ENCODE results near the gene DUSP5.

The DUSP5 gene

DNA sequence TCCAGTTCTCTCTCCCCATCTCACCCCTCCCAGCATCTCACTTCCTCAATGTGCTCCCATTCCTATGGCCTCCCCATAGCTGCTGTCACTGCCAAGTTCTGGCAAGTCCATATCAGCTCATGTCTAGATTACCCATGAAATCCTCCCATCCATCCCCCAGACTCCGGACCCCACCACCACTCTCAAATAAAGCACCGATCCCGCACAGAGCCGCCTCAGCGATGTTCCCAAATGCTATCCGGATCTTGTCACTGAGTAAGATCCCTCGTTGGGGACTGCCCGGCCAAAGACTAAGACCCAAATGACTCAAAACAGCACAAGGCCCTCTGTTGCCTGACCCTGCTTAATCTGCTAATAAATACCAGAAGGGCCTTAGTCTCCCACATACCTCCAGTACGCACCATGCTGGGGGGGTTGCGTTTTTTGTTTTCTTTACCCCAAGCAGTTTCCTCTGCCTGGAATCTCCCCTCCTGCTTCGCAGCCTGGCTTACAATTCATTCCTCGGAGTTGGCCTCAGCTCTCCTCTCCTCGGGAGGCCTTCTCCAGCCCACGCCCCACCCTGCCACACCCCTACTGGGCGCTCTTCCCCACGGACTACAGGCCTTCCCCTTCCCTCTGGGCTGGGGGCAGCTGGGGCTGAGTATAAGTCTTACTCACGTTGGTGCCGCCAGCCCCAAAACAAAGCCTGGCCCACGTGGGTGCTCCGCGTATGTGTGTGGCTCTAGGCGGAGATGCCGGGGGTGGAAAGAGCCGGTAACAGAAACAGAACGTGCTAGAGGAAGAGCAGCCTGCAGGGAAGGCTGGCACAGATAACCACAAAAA, 1.8 kb upstream of the DUSP5 start:
- DNase-seq (ENCODE audit: low read depth) = peak; percentile 90
- TF ChIP-seq CTCF (IDR thresholded peaks at IDR 0.05; ENCODE audit: control insufficient read depth, insufficient read depth, low read depth, low read length, missing control alignments) = peak; percentile 5
- peak overlapping the region; percentile 72 for H3K4me3 ChIP-seq (ENCODE audit: control insufficient read depth, low read depth, low read length)

- H3K4me3 ChIP-seq (ENCODE audit: control insufficient read depth, low read depth, low read length) = peak overlapping the region; percentile 72
- no peak for TF ChIP-seq CTCF (IDR thresholded peaks at IDR 0.05; ENCODE audit: control insufficient read depth, insufficient read depth, low read depth, low read length, missing control alignments)
- DNase-seq (ENCODE audit: low read depth) = no peak
Observed at GRCh38 chr10:110496553-110497437, 912 bp upstream of the DUSP5 start.

DNA sequence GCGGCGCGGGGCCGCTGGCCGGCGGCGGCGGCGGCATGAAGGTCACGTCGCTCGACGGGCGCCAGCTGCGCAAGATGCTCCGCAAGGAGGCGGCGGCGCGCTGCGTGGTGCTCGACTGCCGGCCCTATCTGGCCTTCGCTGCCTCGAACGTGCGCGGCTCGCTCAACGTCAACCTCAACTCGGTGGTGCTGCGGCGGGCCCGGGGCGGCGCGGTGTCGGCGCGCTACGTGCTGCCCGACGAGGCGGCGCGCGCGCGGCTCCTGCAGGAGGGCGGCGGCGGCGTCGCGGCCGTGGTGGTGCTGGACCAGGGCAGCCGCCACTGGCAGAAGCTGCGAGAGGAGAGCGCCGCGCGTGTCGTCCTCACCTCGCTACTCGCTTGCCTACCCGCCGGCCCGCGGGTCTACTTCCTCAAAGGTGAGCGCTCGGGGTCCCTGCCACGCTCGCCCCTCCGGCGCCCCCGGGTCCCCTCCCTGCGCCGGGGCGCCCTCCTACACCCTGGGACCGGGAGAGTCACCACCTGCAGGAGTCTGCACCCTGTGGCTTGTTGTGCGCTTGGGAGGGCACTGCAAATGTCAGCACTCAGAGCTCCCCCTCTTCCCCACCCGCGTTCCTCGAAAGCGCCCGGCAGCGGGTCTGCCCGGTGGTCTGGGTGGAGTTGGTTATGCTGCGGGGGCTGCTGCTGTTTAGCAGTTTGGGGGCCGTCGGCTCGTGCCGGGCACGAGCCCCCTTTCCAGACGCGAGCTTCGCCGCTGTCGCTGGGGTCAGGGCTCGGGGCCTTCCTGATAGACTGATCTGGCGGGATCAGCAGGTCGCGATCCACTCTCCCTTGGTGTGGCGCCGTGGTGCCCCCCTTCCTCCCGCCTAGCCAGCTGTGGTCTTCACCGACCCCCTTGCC, 627 bp downstream of the DUSP5 start:
- no peak for TF ChIP-seq CTCF (IDR thresholded peaks at IDR 0.05; ENCODE audit: control insufficient read depth, insufficient read depth, low read depth, low read length, missing control alignments)
- H3K4me3 ChIP-seq (ENCODE audit: control insufficient read depth, low read depth, low read length) = peak overlapping the region; percentile 92
- DNase-seq (ENCODE audit: low read depth) = no peak

DNA sequence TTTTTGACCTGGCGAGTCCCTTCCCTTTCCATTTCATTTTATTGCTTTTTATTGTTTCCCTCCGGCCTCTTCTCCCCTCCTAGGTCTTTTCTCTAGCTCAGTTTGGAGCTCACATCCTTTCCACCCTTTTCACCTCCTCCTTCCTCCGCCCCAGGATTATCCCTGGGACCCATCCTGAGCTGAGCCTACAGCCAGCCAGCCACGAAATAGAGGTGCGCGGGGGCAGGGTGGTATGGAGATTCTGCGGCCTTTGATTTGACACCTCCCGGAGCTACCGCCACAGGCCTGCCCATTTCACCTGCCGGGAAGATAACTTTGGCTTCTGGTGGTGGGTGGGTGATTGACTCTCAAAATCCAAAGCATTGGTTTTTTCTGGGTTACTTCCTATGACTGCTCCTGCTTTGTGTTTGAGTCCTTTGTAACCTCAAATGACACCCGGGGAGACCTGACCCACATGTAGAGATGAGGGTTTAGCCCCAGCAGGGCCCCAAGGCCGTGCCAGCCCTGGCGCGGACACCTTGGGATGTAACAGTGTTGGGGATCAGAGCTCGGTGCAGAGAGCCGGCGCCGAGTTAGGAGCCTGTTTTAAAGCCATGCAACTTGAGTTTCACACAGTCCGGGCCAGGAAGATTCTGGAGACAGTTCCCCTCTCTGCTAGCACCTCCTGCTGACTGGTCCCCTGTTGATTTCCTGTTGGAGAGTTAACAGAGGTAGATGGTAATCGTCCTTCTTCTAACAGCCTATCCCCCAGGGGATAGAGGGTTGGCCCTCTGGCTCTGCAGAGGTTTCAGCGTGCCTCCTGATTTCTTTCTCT, 1.5 kb downstream of the DUSP5 start:
- peak; percentile 57 for TF ChIP-seq CTCF (IDR thresholded peaks at IDR 0.05; ENCODE audit: control insufficient read depth, insufficient read depth, low read depth, low read length, missing control alignments)
- DNase-seq (ENCODE audit: low read depth) = no peak
- peak overlapping the region; percentile 92 for H3K4me3 ChIP-seq (ENCODE audit: control insufficient read depth, low read depth, low read length)

GRCh38 chr10:110499796-110500514, 2.2 kb downstream of the DUSP5 start:
- DNase-seq (ENCODE audit: low read depth) = no peak

More at GRCh38 chr10:110499796-110500514, 2.2 kb downstream of the DUSP5 start:
- TF ChIP-seq CTCF (IDR thresholded peaks at IDR 0.05; ENCODE audit: control insufficient read depth, insufficient read depth, low read depth, low read length, missing control alignments) = no peak
- H3K4me3 ChIP-seq (ENCODE audit: control insufficient read depth, low read depth, low read length) = peak overlapping the region; percentile 92

Data from AG09309 (cell line).